HepG2 (cell line): Measurements from ENCODE around the gene CKMT2. TPM values are rescaled to one million over a fixed set of nuclear protein-coding genes. Genes with fewer than 3 reads are reported as not detected.

Source experiments
- ARID2 ChIP-seq: sonication (generic); formaldehyde crosslinking; IDR thresholded peaks from 2 replicates; pipeline ENCODE4 v1.8.1; 2022; ENCODE audit warnings: mild to moderate bottlenecking, missing genetic modification reagents, borderline replicate concordance
- DR1 ChIP-seq: sonication (generic); formaldehyde crosslinking; IDR thresholded peaks from 2 replicates; pipeline ENCODE4 v1.8.0; 2021; ENCODE audit warnings: mild to moderate bottlenecking, missing genetic modification reagents, inconsistent platforms
- DZIP1 ChIP-seq: sonication (generic); formaldehyde crosslinking; IDR thresholded peaks from 2 replicates; pipeline ENCODE4 v1.5.0; 2020; ENCODE audit warnings: mild to moderate bottlenecking, missing genetic modification reagents
- EP300 ChIP-seq, 3 experiments: sonication (generic) in 1 of 3; formaldehyde crosslinking in 1 of 3; IDR thresholded peaks; 2 replicates each; pipeline versions ENCODE4 v1.5.1 to v1.6.1; 2011 to 2020; ENCODE audit warnings: low read depth in 2 of 3, low read length in 2 of 3, borderline replicate concordance in 1 of 3, improper control_type of control experiment in 1 of 3, mild to moderate bottlenecking in 1 of 3, missing genetic modification reagents in 1 of 3, moderate library complexity in 1 of 3
- FOXP1 ChIP-seq, 2 experiments: fragments of 450-650 bp in 1 of 2; IDR thresholded peaks; 2 replicates each; pipeline ENCODE4 v1.6.1; 2017 to 2018; ENCODE audit warnings: antibody characterized with exemption in 1 of 2
- GZF1 ChIP-seq: sonication (generic); formaldehyde crosslinking; IDR thresholded peaks from 2 replicates; pipeline ENCODE4 v1.5.1; 2020; ENCODE audit warnings: mild to moderate bottlenecking, missing genetic modification reagents
- KDM4B ChIP-seq: sonication (generic); formaldehyde crosslinking; IDR thresholded peaks from 2 replicates; pipeline ENCODE4 v1.4.0; 2020; ENCODE audit warnings: missing genetic modification reagents
- NCOA1 ChIP-seq: sonication (generic); formaldehyde crosslinking; IDR thresholded peaks from 2 replicates; pipeline ENCODE4 v1.9.0; 2021; ENCODE audit warnings: missing genetic modification reagents
- ZNF160 ChIP-seq: sonication (generic); formaldehyde crosslinking; IDR thresholded peaks from 2 replicates; pipeline ENCODE4 v1.8.0; 2022; ENCODE audit warnings: mild to moderate bottlenecking, inconsistent platforms, missing genetic modification reagents
- ZNF232 ChIP-seq: sonication (generic); formaldehyde crosslinking; IDR thresholded peaks from 2 replicates; pipeline ENCODE4 v1.4.0; 2020; ENCODE audit warnings: missing genetic modification reagents, borderline replicate concordance
- ZNF235 ChIP-seq: sonication (generic); formaldehyde crosslinking; IDR thresholded peaks from 2 replicates; pipeline ENCODE4 v1.8.1; 2023; ENCODE audit warnings: mild to moderate bottlenecking, missing genetic modification reagents, borderline replicate concordance
- ZNF337 ChIP-seq: sonication (generic); formaldehyde crosslinking; IDR thresholded peaks from 2 replicates; pipeline ENCODE4 v1.5.1; 2020; ENCODE audit warnings: missing genetic modification reagents, low read depth, mild to moderate bottlenecking, borderline replicate concordance
- ZNF34 ChIP-seq: sonication (generic); formaldehyde crosslinking; IDR thresholded peaks from 2 replicates; pipeline ENCODE4 v1.4.0; 2020; ENCODE audit warnings: mild to moderate bottlenecking, missing genetic modification reagents, borderline replicate concordance
- ZNF451 ChIP-seq: sonication (generic); formaldehyde crosslinking; IDR thresholded peaks from 2 replicates; pipeline ENCODE4 v1.5.0; 2020; ENCODE audit warnings: mild to moderate bottlenecking, missing genetic modification reagents
- ZNF513 ChIP-seq: sonication (generic); formaldehyde crosslinking; conservative IDR thresholded peaks from 2 replicates; pipeline ENCODE4 v1.5.0; 2020; ENCODE audit warnings: missing genetic modification reagents
- ZNF557 ChIP-seq: sonication (generic); formaldehyde crosslinking; IDR thresholded peaks from 2 replicates; pipeline ENCODE4 v1.4.0; 2020; ENCODE audit warnings: missing genetic modification reagents
- ZNF562 ChIP-seq: sonication (generic); formaldehyde crosslinking; IDR thresholded peaks from 2 replicates; pipeline ENCODE4 v1.8.0; 2022; ENCODE audit warnings: missing genetic modification reagents, borderline replicate concordance
- ZNF788 ChIP-seq: sonication (generic); formaldehyde crosslinking; IDR thresholded peaks from 2 replicates; pipeline ENCODE4 v1.5.0; 2020; ENCODE audit warnings: mild to moderate bottlenecking, missing genetic modification reagents, borderline replicate concordance
- ZSCAN29 ChIP-seq: sonication (generic); formaldehyde crosslinking; conservative IDR thresholded peaks from 2 replicates; pipeline ENCODE4 v1.4.0; 2020; ENCODE audit warnings: mild to moderate bottlenecking, missing genetic modification reagents
- ZUFSP ChIP-seq: sonication (generic); formaldehyde crosslinking; IDR thresholded peaks from 2 replicates; pipeline ENCODE4 v1.9.0; 2021; ENCODE audit warnings: missing genetic modification reagents, mild to moderate bottlenecking, borderline replicate concordance
- polyA plus RNA-seq, 8 experiments: library from polyadenylated mRNA; depleted of rRNA in 3 of 8; stranded (reverse) in 7 of 8; unstranded in 1 of 8; fragments of >200 nt; fragmentation: Illumina TruSeq in 4 of 8; extraction: Trizol in 4 of 8; gene quantifications; 2 replicates each; pipeline versions ENCODE4 v1.2.1 to v1.2.3, GENCODE V29; 2011 to 2016; ENCODE audit warnings: low read depth in 4 of 8, missing spikeins in 1 of 8, mixed read lengths in 1 of 8; ENCODE audit not compliant: insufficient read depth in 1 of 8
- total RNA-seq, 5 experiments: library from RNA; depleted of rRNA; stranded (reverse); fragments of >200 nt; fragmentation: Illumina TruSeq; extraction: Trizol; gene quantifications; 2 replicates each; pipeline ENCODE4 v1.2.3, GENCODE V29; 2016; ENCODE audit warnings: low read depth in 1 of 5
- TF ChIP-seq, protein P1 (sequence below): sonication (generic); formaldehyde crosslinking; IDR thresholded peaks from 2 replicates; pipeline ENCODE4 v1.8.1; 2023; ENCODE audit warnings: missing genetic modification reagents, inconsistent platforms, borderline replicate concordance

CKMT2 gene
- total and polyA plus RNA-seq, 2 of the 13 experiments (the other 11 are each of a cell fraction or from before 2014, with no cell fraction given): 1.2 to 8.8 TPM

- TF ChIP-seq ZNF513 (CRISPR knock-in tag): no peak
- no peak for TF ChIP-seq ZNF235 (CRISPR knock-in tag)
- TF ChIP-seq NCOA1: peak; percentile 79; the same call in 1 of the 2 replicates
- no peak for TF ChIP-seq ZNF34 (CRISPR knock-in tag)
- TF ChIP-seq ZSCAN29 (CRISPR knock-in tag): 0 out of 2 replicates have a peak, but pooled peaks have one; percentile 67
- no peak; a peak in 1 of 4 replicates for TF ChIP-seq EP300 (IDR thresholded peaks at IDR 0.05; ENCODE audit: low read depth in 2 of 2, low read length in 2 of 2)
- peak; percentile 39; the same call in 1 of the 2 replicates for TF ChIP-seq EP300 (CRISPR knock-in tag; IDR thresholded peaks at IDR 0.05; ENCODE audit: borderline replicate concordance)
- peak; percentile 91; the same call in 1 of the 2 replicates for TF ChIP-seq ZNF451 (CRISPR knock-in tag)
- no peak for TF ChIP-seq ZUFSP (CRISPR knock-in tag)
- TF ChIP-seq, protein P1, sequence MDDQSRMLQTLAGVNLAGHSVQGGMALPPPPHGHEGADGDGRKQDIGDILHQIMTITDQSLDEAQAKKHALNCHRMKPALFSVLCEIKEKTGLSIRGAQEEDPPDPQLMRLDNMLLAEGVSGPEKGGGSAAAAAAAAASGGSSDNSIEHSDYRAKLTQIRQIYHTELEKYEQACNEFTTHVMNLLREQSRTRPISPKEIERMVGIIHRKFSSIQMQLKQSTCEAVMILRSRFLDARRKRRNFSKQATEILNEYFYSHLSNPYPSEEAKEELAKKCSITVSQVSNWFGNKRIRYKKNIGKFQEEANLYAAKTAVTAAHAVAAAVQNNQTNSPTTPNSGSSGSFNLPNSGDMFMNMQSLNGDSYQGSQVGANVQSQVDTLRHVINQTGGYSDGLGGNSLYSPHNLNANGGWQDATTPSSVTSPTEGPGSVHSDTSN (CRISPR knock-in tag): 0 out of 2 replicates have a peak, but pooled peaks have one; percentile 20
- TF ChIP-seq ARID2 (CRISPR knock-in tag): peak; percentile 41; the same call in 1 of the 2 replicates
- peak; percentile 90 for TF ChIP-seq DR1 (CRISPR knock-in tag)
- TF ChIP-seq ZNF337 (CRISPR knock-in tag): peak; percentile 36; the same call in 1 of the 2 replicates
- peak; percentile 76 for TF ChIP-seq ZNF788 (CRISPR knock-in tag)
- TF ChIP-seq ZNF160 (CRISPR knock-in tag): peak; percentile 83
- TF ChIP-seq ZNF232 (CRISPR knock-in tag): no peak
- no peak for TF ChIP-seq FOXP1 (IDR thresholded peaks at IDR 0.05)
- 0 out of 2 replicates have a peak, but pooled peaks have one; percentile 37 for TF ChIP-seq FOXP1 (CRISPR knock-in tag; IDR thresholded peaks at IDR 0.05)
- TF ChIP-seq GZF1 (CRISPR knock-in tag): peak; percentile 54; the same call in 1 of the 2 replicates
- TF ChIP-seq DZIP1 (CRISPR knock-in tag): peak; percentile 78; the same call in 1 of the 2 replicates
- TF ChIP-seq KDM4B (CRISPR knock-in tag): peak; percentile 79; the same call in 1 of the 2 replicates
- TF ChIP-seq ZNF562: no peak
- TF ChIP-seq ZNF557 (CRISPR knock-in tag): 0 out of 2 replicates have a peak, but pooled peaks have one; percentile 37
These were observed 68.3 kb downstream of the CKMT2 start, which contains the start of gene ZCCHC9 (continued) for GRCh38 chr5:81301271-81302015.
